ENCODE results near the gene HSPA9.

GRCh38 chr5:138611678-138612218 is 36.5 kb upstream of the HSPA9 start:
- no peak for TF ChIP-seq TCF7 (IDR thresholded peaks at IDR 0.05; ENCODE audit: borderline replicate concordance)
- TF ChIP-seq SMAD3 (CRISPR knock-in tag; conservative IDR thresholded peaks at IDR 0.05): no peak
- no peak for TF ChIP-seq TEAD2 (tag; IDR thresholded peaks at IDR 0.05)
- TF ChIP-seq, protein P1, sequence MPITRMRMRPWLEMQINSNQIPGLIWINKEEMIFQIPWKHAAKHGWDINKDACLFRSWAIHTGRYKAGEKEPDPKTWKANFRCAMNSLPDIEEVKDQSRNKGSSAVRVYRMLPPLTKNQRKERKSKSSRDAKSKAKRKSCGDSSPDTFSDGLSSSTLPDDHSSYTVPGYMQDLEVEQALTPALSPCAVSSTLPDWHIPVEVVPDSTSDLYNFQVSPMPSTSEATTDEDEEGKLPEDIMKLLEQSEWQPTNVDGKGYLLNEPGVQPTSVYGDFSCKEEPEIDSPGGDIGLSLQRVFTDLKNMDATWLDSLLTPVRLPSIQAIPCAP (CRISPR knock-in tag; IDR thresholded peaks at IDR 0.05; ENCODE audit: borderline replicate concordance): no peak
- no peak for TF ChIP-seq NR4A1 (CRISPR knock-in tag; IDR thresholded peaks at IDR 0.05)
- TF ChIP-seq NR4A1 (tag; IDR thresholded peaks at IDR 0.05): no peak
- no peak for TF ChIP-seq EP300 (IDR thresholded peaks at IDR 0.05; ENCODE audit: low read length)
- TF ChIP-seq ERF (CRISPR knock-in tag; IDR thresholded peaks at IDR 0.05): no peak
- TF ChIP-seq, protein P2, sequence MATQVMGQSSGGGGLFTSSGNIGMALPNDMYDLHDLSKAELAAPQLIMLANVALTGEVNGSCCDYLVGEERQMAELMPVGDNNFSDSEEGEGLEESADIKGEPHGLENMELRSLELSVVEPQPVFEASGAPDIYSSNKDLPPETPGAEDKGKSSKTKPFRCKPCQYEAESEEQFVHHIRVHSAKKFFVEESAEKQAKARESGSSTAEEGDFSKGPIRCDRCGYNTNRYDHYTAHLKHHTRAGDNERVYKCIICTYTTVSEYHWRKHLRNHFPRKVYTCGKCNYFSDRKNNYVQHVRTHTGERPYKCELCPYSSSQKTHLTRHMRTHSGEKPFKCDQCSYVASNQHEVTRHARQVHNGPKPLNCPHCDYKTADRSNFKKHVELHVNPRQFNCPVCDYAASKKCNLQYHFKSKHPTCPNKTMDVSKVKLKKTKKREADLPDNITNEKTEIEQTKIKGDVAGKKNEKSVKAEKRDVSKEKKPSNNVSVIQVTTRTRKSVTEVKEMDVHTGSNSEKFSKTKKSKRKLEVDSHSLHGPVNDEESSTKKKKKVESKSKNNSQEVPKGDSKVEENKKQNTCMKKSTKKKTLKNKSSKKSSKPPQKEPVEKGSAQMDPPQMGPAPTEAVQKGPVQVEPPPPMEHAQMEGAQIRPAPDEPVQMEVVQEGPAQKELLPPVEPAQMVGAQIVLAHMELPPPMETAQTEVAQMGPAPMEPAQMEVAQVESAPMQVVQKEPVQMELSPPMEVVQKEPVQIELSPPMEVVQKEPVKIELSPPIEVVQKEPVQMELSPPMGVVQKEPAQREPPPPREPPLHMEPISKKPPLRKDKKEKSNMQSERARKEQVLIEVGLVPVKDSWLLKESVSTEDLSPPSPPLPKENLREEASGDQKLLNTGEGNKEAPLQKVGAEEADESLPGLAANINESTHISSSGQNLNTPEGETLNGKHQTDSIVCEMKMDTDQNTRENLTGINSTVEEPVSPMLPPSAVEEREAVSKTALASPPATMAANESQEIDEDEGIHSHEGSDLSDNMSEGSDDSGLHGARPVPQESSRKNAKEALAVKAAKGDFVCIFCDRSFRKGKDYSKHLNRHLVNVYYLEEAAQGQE (IDR thresholded peaks at IDR 0.05; ENCODE audit: borderline replicate concordance): no peak
- TF ChIP-seq, protein P2 (CRISPR knock-in tag; IDR thresholded peaks at IDR 0.05; ENCODE audit: low read depth): no peak

All from K562 (cell line).